Measurements from ENCODE around the gene WFIKKN1.
A peak's percentile ranks its signal among the peaks of the same experiment; 100 is the strongest.

The WFIKKN1 gene

GRCh38 chr16:630815-631405 is at the start of gene WFIKKN1:
TSS of gene WFIKKN1 (plus strand) at chr16:630985. CDS start at chr16:631254, 269 bp downstream.
- DNase-seq, result no peak

- no peak for DNase-seq
Observed at GRCh38 chr16:582218-582613, 48.6 kb upstream of the WFIKKN1 start.

GRCh38 chr16:582614-583331 is 48.0 kb upstream of the WFIKKN1 start:
- DNase-seq, result no peak

GRCh38 chr16:583470-583814 is 47.3 kb upstream of the WFIKKN1 start:
- DNase-seq, result no peak

GRCh38 chr16:583815-584591 is 46.8 kb upstream of the WFIKKN1 start:
- DNase-seq, result no peak

- DNase-seq, result no peak
Observed at GRCh38 chr16:585351-585750, 45.4 kb upstream of the WFIKKN1 start.

- no peak for DNase-seq
Observed at GRCh38 chr16:586047-586644, 44.6 kb upstream of the WFIKKN1 start.

- DNase-seq, result no peak
Observed at GRCh38 chr16:586645-587590, 43.9 kb upstream of the WFIKKN1 start.

GRCh38 chr16:588639-588888 is 42.2 kb upstream of the WFIKKN1 start:
- peak; percentile 61 for DNase-seq

GRCh38 chr16:588889-589657 is 41.7 kb upstream of the WFIKKN1 start:
- peak; percentile 97 for DNase-seq

GRCh38 chr16:589658-590187 is 41.1 kb upstream of the WFIKKN1 start, which contains the start of gene RAB40C:
TSS of gene RAB40C (plus strand) at chr16:590066. CDS start at chr16:590292, 226 bp downstream.
- peak; percentile 98 for DNase-seq

GRCh38 chr16:590188-590814 is 40.5 kb upstream of the WFIKKN1 start:
- DNase-seq, result no peak

GRCh38 chr16:590815-591200 is 40.0 kb upstream of the WFIKKN1 start:
- DNase-seq, result no peak

GRCh38 chr16:591231-591630 is 39.6 kb upstream of the WFIKKN1 start:
- no peak for DNase-seq

- DNase-seq, result no peak
Observed at GRCh38 chr16:591892-592517, 38.8 kb upstream of the WFIKKN1 start.

GRCh38 chr16:592518-593306 is 38.1 kb upstream of the WFIKKN1 start:
- DNase-seq, result no peak

GRCh38 chr16:593406-593805 is 37.4 kb upstream of the WFIKKN1 start:
- DNase-seq, result no peak

GRCh38 chr16:593807-594206 is 37.0 kb upstream of the WFIKKN1 start:
- no peak for DNase-seq

GRCh38 chr16:595094-595528 is 35.7 kb upstream of the WFIKKN1 start:
- no peak for DNase-seq

Data from activated CD8-positive, alpha-beta memory T cell treated with anti-CD3 and anti-CD28 coated beads, Interleukin-2, amount 50 U/mL, for 4 hours (primary cell).